GM21529 (cell line): ENCODE measurements around the gene ABCD4.
"Not testable (repeated sequence)": the region's sequence is repeated elsewhere in the genome, so short reads cannot be mapped to it uniquely, and the experiment has no call there.

ENCODE experiments used
- ATAC-seq: cut with Tn5 transposase; IDR thresholded peaks from one replicate; pipeline ENCODE4 v1.9.1; 2021; ENCODE audit not compliant: unreplicated experiment

ABCD4 gene

GRCh38 chr14:74302634-74303569, at the start of gene ABCD4:
Gene ABCD4, minus strand, starts transcription at chr14:74302934. Its CDS starts 22 bp downstream, at chr14:74302912.
- ATAC-seq, result peak; percentile 97

DNA sequence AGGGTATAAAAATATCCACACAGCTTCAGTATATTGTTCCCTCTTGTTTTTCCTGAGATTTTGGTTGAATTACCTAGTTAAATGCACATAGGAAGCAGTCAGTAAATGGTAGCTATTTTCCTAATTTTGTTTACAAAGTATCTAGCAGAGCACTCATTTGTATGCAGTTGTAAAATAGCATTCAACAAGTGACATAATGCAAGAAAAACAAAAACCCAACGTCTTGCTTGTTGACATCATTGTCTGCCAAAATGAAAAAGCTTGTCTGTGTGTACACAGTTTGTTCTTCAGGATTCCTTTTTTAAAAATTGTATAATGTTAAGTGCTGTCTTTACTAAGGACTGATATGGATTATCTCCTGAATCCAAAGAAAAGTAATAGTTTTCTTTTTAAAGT, 48.2 kb upstream of the ABCD4 start:
- ATAC-seq, result no peak

- ATAC-seq, result no peak
Observed at GRCh38 chr14:74350211-74350927, 47.6 kb upstream of the ABCD4 start.

- ATAC-seq, result no peak
Observed at GRCh38 chr14:74349757-74350156, 47.0 kb upstream of the ABCD4 start.

- ATAC-seq, result no peak
Observed at GRCh38 chr14:74348735-74349463, 46.2 kb upstream of the ABCD4 start.

- ATAC-seq, result no peak
Observed at GRCh38 chr14:74348241-74348734, 45.6 kb upstream of the ABCD4 start, which contains the start of gene VRTN. Gene VRTN, plus strand, starts transcription at chr14:74348471. Its CDS starts 8,313 bp downstream, at chr14:74356784.

DNA sequence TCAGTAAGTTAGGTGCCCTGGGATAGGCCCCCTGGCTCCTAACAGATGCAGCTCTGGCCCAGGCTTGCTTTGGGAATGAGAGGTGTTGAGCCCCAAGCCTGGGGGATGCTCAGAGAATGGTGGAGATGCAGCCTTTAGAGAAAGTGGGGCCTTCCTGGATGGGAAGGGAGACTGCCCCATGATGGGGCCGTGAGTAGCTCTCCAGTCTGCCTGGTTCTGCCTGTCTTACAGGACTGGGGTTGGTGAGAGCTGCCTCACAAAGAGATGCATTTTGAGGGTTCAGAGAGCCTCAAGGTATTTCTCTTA, 45.0 kb upstream of the ABCD4 start:
- no peak for ATAC-seq

GRCh38 chr14:74347097-74347794, 44.5 kb upstream of the ABCD4 start:
- ATAC-seq, result no peak

- ATAC-seq, result no peak
Observed at GRCh38 chr14:74346341-74346740, 43.6 kb upstream of the ABCD4 start.

DNA sequence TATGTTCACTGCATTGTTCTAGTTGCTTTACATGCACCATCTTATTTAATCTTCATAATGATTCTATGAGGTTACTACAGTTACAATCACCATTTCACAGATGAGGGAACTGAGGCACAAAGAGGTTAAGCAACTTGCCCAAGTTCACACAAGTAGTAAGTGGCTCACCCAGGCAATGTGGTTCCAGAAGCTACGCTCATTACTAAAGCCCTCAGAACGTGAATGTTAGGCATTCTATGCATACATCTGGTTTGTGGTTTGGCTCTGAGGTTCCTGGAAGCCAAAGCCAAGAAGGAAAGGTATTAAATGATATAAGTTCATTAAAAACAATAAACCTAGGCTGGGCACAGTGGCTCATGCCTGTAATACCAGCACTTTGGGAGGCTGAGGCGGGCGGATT, 31.2 kb upstream of the ABCD4 start:
- ATAC-seq, result no peak

- not testable (repeated sequence) for ATAC-seq
Observed at GRCh38 chr14:74329950-74330552, 27.3 kb upstream of the ABCD4 start.

GRCh38 chr14:74326369-74327152, 23.8 kb upstream of the ABCD4 start:
- no peak for ATAC-seq

DNA sequence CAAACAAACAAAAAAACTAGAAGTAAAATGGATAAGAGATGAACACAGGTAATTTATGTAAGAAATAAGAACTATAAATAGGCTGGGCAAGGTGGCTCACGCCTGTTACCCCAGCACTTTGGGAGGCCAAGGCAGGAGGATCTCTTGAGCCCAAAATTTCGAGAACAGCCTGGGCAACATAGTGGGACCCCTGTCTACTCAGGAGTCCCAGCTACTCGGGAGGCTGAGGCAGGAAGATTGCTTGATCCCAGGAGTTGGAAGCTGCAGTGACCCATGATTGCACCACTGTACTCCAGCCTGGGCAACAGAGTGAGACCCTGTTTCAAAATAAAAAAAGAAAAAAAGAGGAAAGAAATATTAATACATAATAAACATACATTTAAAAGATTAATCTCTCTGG, 22.7 kb upstream of the ABCD4 start:
- ATAC-seq, result no peak

- no peak for ATAC-seq
Observed at GRCh38 chr14:74324931-74325361, 22.2 kb upstream of the ABCD4 start.

GRCh38 chr14:74314576-74314975, 11.8 kb upstream of the ABCD4 start:
- no peak for ATAC-seq

GRCh38 chr14:74313601-74314000, 10.9 kb upstream of the ABCD4 start:
- ATAC-seq, result no peak

- ATAC-seq, result no peak
Observed at GRCh38 chr14:74312161-74312560, 9.4 kb upstream of the ABCD4 start.

DNA sequence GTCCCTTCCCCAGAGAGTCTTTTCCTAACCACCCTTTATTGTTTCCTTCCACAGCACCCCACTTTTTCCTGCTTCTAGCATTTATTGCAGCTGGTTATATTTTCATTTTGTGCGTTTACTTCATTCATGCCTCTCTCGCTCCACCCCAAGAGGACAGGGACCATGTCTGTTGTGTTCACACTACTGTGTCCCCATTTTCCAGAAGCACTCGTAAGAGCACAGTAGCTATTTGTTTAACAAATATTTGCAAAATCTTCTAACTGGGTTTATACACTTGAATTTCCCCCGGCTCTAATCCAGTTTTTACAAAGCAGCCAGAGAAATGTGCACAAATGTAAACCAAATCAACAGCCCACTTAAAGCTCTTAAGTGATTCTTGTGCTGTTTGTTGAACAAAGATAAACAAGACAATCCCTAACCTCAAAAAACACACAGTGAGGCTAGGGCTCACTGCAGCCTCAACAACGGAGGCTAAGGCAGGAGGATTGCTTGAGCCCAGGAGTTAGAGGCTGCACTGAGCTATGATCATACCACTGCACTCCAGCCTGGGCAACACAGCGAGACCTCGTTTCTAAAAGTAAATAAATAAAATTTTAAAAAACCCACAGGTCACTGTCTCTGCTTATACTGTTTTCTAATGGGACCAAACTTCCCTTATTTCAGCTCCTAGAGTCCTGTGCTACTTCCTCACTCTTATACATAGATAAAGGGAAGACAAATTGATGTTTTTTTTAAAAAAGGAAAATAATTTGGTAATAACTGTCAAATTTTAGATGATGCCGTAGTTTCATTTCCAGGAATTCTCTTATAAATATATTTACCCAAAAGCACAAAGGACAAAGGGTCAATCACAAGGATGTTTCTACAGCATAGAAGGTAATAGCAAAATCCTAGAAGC, 6.6 kb upstream of the ABCD4 start:
- ATAC-seq, result no peak
